H1 (cell line): ENCODE data around the gene SLC25A36. TPM values are rescaled to one million over a fixed set of nuclear protein-coding genes. Genes with fewer than 3 reads are reported as not detected.
A peak's percentile ranks its signal among the peaks of the same experiment; 100 is the strongest.

ENCODE experiments used
- CEBPB ChIP-seq: IDR thresholded peaks from 2 replicates; pipeline ENCODE4 v1.6.1; 2012; ENCODE audit warnings: low read depth, low read length
- EGR1 ChIP-seq: IDR thresholded peaks from 2 replicates; pipeline ENCODE4 v1.6.1; 2011; ENCODE audit warnings: low read depth, low read length, borderline replicate concordance
- KDM5A ChIP-seq: fragments of 200-600 bp; IDR thresholded peaks from 2 replicates; pipeline ENCODE4 v1.7.1; 2012; ENCODE audit warnings: mild to moderate bottlenecking, low read length, inconsistent platforms, mixed read lengths
- RNF2 ChIP-seq: fragments of 200-900, 300-1000 bp; sonication (generic); IDR thresholded peaks from 2 replicates; pipeline ENCODE4 v1.7.1; 2016; ENCODE audit warnings: borderline replicate concordance, low read depth, mild to moderate bottlenecking, antibody characterized with exemption, low read length; ENCODE audit not compliant: poor library complexity, severe bottlenecking; ENCODE audit errors: missing control alignments
- SIN3A ChIP-seq, 2 experiments: IDR thresholded peaks in 1 of 2; conservative IDR thresholded peaks in 1 of 2; 2 replicates each; pipeline ENCODE4 v1.6.1; 2011 to 2012; ENCODE audit warnings: low read length in 2 of 2, improper control_type of control experiment in 1 of 2, low read depth in 1 of 2, mild to moderate bottlenecking in 1 of 2
- polyA plus RNA-seq, 7 experiments: library from polyadenylated mRNA; depleted of rRNA in 3 of 7; stranded (reverse) in 5 of 7; unstranded in 2 of 7; fragments of >200 nt in 5 of 7; fragments of 200-250 nt in 2 of 7; gene quantifications; 1 replicate in 5 of 7; 2 replicates in 1 of 7; 4 replicates in 1 of 7; pipeline versions ENCODE4 v1.2.1 to v1.2.3, GENCODE V29; 2011 to 2013; ENCODE audit warnings: missing spikeins in 2 of 7, mixed read lengths in 2 of 7
- total RNA-seq: library from RNA; stranded (reverse); fragmentation: NEBNext Ultra II Directional; extraction: Animal tissue kit (Norgen Biotek cat#: 25700); gene quantifications from 2 replicates; pipeline ENCODE4 v1.2.1, GENCODE V29; 2021
- TF ChIP-seq, protein P1 (sequence below), 3 experiments: IDR thresholded peaks; 1 replicate in 2 of 3; 2 replicates in 1 of 3; pipeline versions ENCODE4 v1.5.1 to v1.6.1; 2011; ENCODE audit warnings: low read length in 3 of 3, mild to moderate bottlenecking in 3 of 3, inconsistent platforms in 2 of 3, low read depth in 1 of 3, moderate library complexity in 1 of 3; ENCODE audit not compliant: insufficient read depth in 1 of 3; ENCODE audit errors: control extremely low read depth in 1 of 3

The SLC25A36 gene
- total and polyA plus RNA-seq, 2 of the 8 experiments (the other 6 are each of a cell fraction or from before 2014, with no cell fraction given) = 42.9 to 71.8 TPM

DNA sequence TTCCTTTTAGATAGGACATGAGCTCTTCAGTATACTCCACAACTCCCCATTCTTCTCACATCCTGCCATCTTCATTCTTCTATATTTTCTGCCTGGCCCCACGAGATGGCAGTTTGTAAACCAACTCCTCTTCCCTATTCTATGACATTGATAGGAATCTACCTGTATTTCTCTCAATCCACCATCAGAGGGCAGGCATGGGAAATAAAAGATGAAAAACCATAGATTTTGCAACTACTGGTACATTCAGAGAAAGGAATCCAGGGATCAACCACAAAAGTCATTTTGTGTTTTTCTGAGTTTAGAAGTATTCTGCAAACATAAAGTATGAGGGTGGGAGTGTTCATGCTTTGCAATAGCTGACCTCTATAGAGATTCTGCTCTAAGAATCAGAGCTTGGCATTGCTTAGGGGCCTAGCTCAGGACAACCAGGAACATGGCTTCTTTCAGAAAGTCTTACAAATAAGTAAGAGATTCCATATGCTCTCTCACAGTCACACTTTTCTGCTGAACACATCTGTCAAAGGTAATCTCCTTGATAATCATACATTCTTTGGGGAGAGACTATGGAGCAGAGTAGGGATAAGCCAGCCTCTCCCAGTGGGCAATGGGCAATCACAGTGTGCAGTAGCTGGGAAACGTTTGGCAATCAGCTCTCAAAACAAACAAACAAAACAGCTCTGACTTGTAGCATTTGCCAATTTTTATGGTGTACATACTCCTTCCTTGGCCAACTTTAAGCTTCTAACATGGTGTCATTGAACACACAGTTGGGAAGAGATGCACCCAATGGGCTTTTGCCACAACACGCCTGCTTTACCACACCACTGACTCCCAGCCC, 43.1 kb upstream of the SLC25A36 start (continued):
- TF ChIP-seq, protein P1, sequence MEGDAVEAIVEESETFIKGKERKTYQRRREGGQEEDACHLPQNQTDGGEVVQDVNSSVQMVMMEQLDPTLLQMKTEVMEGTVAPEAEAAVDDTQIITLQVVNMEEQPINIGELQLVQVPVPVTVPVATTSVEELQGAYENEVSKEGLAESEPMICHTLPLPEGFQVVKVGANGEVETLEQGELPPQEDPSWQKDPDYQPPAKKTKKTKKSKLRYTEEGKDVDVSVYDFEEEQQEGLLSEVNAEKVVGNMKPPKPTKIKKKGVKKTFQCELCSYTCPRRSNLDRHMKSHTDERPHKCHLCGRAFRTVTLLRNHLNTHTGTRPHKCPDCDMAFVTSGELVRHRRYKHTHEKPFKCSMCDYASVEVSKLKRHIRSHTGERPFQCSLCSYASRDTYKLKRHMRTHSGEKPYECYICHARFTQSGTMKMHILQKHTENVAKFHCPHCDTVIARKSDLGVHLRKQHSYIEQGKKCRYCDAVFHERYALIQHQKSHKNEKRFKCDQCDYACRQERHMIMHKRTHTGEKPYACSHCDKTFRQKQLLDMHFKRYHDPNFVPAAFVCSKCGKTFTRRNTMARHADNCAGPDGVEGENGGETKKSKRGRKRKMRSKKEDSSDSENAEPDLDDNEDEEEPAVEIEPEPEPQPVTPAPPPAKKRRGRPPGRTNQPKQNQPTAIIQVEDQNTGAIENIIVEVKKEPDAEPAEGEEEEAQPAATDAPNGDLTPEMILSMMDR (IDR thresholded peaks at IDR 0.05; ENCODE audit: control extremely low read depth in 1 of 3, insufficient read depth in 1 of 3, low read depth in 1 of 3, low read length in 3 of 3) = peak in 2 of 3 experiments; percentile 47 to 58; a peak in 2 of 4 replicates
- TF ChIP-seq RNF2 (no peak), CEBPB (peak; percentile 66), KDM5A (no peak), EGR1 (no peak), SIN3A (conservative IDR thresholded peaks at IDR 0.05 in 1 of 2, IDR thresholded peaks at IDR 0.05 in 1 of 2; ENCODE audit: low read depth in 1 of 2, low read length in 2 of 2) (no peak)
